Loucy (cell line): ENCODE data around the gene C15orf39.

Experiments
- H2AFZ ChIP-seq: fragments of 200-600 bp; sonication (generic); 2 replicates; pipeline ENCODE4 v1.6.0; 2016; ENCODE audit warnings: antibody characterized with exemption, mild to moderate bottlenecking, low read length, moderate library complexity
- H3F3A ChIP-seq: fragments of 200-600 bp; 2 replicates; pipeline ENCODE4 v1.6.0; 2016; ENCODE audit warnings: antibody characterized with exemption, low read depth, mild to moderate bottlenecking
- H3K27me3 ChIP-seq: fragments of 200-600 bp; sonication (generic); 2 replicates; pipeline ENCODE4 v1.6.1; 2014; ENCODE audit warnings: low read length, mild to moderate bottlenecking; ENCODE audit not compliant: insufficient read depth, poor library complexity, severe bottlenecking
- H3K36me3 ChIP-seq: fragments of 200-600 bp; sonication (generic); 2 replicates; pipeline ENCODE4 v1.6.1; 2016; ENCODE audit warnings: low read length; ENCODE audit not compliant: insufficient read depth
- H3K4me1 ChIP-seq: fragments of 200-600 bp; sonication (generic); 2 replicates; pipeline ENCODE4 v1.5.1; 2014; ENCODE audit warnings: low read length, mild to moderate bottlenecking; ENCODE audit not compliant: insufficient read depth, poor library complexity, severe bottlenecking
- H3K4me2 ChIP-seq: fragments of 200-600 bp; sonication (generic); 2 replicates; pipeline ENCODE4 v1.6.0; 2014; ENCODE audit warnings: antibody characterized with exemption, low read length, low read depth, mild to moderate bottlenecking; ENCODE audit not compliant: poor library complexity, severe bottlenecking
- H3K4me3 ChIP-seq: fragments of 200-600 bp; sonication (generic); 2 replicates; pipeline ENCODE4 v1.5.1; 2014; ENCODE audit warnings: low read length, mild to moderate bottlenecking, mixed read lengths; ENCODE audit not compliant: poor library complexity, severe bottlenecking
- H3K79me2 ChIP-seq: fragments of 200-600 bp; sonication (generic); 2 replicates; pipeline ENCODE4 v1.6.1; 2014; ENCODE audit warnings: low read length; ENCODE audit not compliant: insufficient read depth
- H3K9ac ChIP-seq: fragments of 200-600 bp; sonication (generic); 2 replicates; pipeline ENCODE4 v1.6.0; 2014; ENCODE audit warnings: mild to moderate bottlenecking, low read depth, low read length, moderate library complexity; ENCODE audit not compliant: poor library complexity, severe bottlenecking
- H3K9me2 ChIP-seq: fragments of 200-600 bp; sonication (generic); replicated peaks from 2 replicates; pipeline ENCODE4 v1.6.1; 2016; ENCODE audit warnings: low read depth, low read length, mixed read lengths
- H3K9me3 ChIP-seq: fragments of 200-600 bp; sonication (generic); 2 replicates; pipeline ENCODE4 v1.6.1; 2014; ENCODE audit warnings: mild to moderate bottlenecking, antibody characterized with exemption, low read length, low read depth; ENCODE audit not compliant: insufficient read depth
- H4K20me1 ChIP-seq: fragments of 200-600 bp; sonication (generic); 2 replicates; pipeline ENCODE4 v1.6.0; 2014; ENCODE audit warnings: antibody characterized with exemption, low read length, mild to moderate bottlenecking; ENCODE audit not compliant: insufficient read depth, poor library complexity, severe bottlenecking
- CTCF ChIP-seq: fragments of 200-600 bp; sonication (generic); conservative IDR thresholded peaks from 2 replicates; pipeline ENCODE4 v1.5.1; 2014; ENCODE audit warnings: mild to moderate bottlenecking, antibody characterized with exemption, low read length
- EZH2phosphoT487 ChIP-seq: fragments of 200-600 bp; IDR thresholded peaks from 2 replicates; pipeline ENCODE4 v1.6.1; 2018; ENCODE audit warnings: antibody characterized with exemption, mild to moderate bottlenecking, moderate library complexity, borderline replicate concordance

C15orf39 gene

DNA sequence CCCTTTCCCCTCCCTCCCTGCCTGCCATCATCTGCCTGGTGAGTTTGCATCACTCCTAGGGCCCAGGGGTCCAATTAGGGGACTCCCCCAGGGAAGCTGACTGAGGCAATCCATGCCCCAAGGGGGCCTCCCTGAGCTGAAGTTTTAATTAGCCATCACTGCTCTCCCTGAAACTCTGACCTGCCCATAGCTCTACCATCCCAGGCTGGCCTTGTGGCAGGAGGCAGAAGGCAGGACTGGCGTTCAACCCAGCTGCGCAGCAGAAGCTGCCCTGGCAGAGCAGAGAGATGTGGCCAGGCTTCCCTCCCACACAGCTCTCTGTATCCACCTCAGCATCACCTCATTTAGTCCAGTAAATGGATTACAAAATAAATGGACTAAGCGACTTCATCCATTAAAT is 7.7 kb upstream of the C15orf39 start:
- Histone ChIP-seq H3K4me2 (no peak overlapping the region), H3K9me3 (0 out of 2 replicates have a peak, but pooled peaks cover 2% of the 10 kb centered on the region), H3K4me3 (no peak overlapping the region), H3K4me1 (peaks cover 40% of the 10 kb centered on the region), H3K9ac (no peak overlapping the region), H2AFZ (no peak overlapping the region), H3K9me2 (no peaks in the 10 kb centered on the region), H3F3A (peaks cover 2% of the 10 kb centered on the region), H3K79me2 (peaks cover under 1% of the 10 kb centered on the region; the same call in 1 of the 2 replicates), H3K27me3 (no peaks in the 10 kb centered on the region), H4K20me1 (no peaks in the 10 kb centered on the region), H3K36me3 (no peaks in the 10 kb centered on the region)
- TF ChIP-seq CTCF (no peak), EZH2phosphoT487 (no peak)

GRCh38 chr15:75194397-75194796 is 7.3 kb upstream of the C15orf39 start:
- Histone ChIP-seq H3K9ac (no peak overlapping the region), H3K4me2 (no peak overlapping the region), H3K4me1 (peaks cover 43% of the 10 kb centered on the region), H3K79me2 (peaks cover 5% of the 10 kb centered on the region), H3F3A (peaks cover 4% of the 10 kb centered on the region), H3K36me3 (no peaks in the 10 kb centered on the region), H3K9me3 (0 out of 2 replicates have a peak, but pooled peaks cover 2% of the 10 kb centered on the region), H2AFZ (no peak overlapping the region), H4K20me1 (no peaks in the 10 kb centered on the region), H3K9me2 (no peaks in the 10 kb centered on the region), H3K27me3 (no peaks in the 10 kb centered on the region), H3K4me3 (no peak overlapping the region)
- TF ChIP-seq EZH2phosphoT487 = no peak
- TF ChIP-seq CTCF = no peak

DNA sequence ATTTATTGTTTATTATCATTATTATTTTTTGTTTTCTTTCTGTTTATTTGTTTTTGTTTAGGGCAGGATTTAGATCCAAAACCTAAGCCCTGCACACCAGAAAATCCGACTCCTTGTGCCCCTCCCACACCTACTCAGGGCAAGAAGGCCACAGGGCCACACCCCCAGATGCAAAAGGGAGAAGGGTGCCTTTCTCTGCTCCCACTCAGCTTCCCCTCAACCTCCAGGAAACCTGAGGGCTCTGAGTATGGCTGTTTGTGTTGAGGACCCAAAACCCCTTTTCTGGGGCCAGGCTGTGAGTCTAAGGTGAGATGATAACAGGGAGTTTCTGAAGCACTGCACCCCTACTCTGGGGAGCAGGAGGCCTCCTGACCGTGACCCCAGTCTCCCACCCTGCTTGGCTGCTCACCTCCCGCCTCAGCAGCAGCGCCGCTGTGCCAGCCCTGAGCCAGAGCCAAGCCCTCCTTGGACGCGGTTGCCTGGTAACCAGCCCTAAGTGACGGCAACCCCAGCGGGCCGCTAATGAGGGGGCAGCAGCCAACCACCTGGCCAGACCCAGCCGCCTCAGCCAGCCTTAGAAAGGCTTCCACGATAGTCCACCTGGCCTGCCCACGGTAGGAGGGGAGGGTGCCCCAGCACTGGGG is 6.4 kb upstream of the C15orf39 start:
- Histone ChIP-seq H3K4me2 (no peak overlapping the region), H3K9me3 (0 out of 2 replicates have a peak, but pooled peaks cover 2% of the 10 kb centered on the region), H3K4me3 (no peak overlapping the region), H2AFZ (no peak overlapping the region), H3K9me2 (no peaks in the 10 kb centered on the region), H3K36me3 (no peaks in the 10 kb centered on the region), H3K4me1 (peaks cover 49% of the 10 kb centered on the region), H3K79me2 (peaks cover 13% of the 10 kb centered on the region), H3K9ac (no peak overlapping the region), H3F3A (peaks cover 4% of the 10 kb centered on the region), H3K27me3 (no peaks in the 10 kb centered on the region), H4K20me1 (no peaks in the 10 kb centered on the region)
- no peak for TF ChIP-seq EZH2phosphoT487
- TF ChIP-seq CTCF = no peak
